ENCODE data around the gene JPH2. TPM values are rescaled to one million over a fixed set of nuclear protein-coding genes. Genes with fewer than 3 reads are reported as not detected.

Gene JPH2
- total RNA-seq, 4 donors from 2014 or later = 173 to 442 (median 242) TPM

GRCh38 chr20:44146272-44146671 is 40.7 kb downstream of the JPH2 start:
- WGBS, 2 donors (ENCODE audit: low coverage in 1 of 2) = 40 to 48% methylated on average over 1 to 4 of the region's 4 CpGs
- H3K27me3 ChIP-seq = no peaks in the 10 kb centered on the region
- peak overlapping the region; percentile 71 to 95 (median 92) for H3K27ac ChIP-seq
- TF ChIP-seq POLR2A (IDR thresholded peaks at IDR 0.05) = no peak
- no peak for TF ChIP-seq EP300 (IDR thresholded peaks at IDR 0.05)
- TF ChIP-seq POLR2AphosphoS5 (IDR thresholded peaks at IDR 0.05) = no peak
- TF ChIP-seq CTCF (IDR thresholded peaks at IDR 0.05) = no peak
- no peak overlapping the region for H3K4me3 ChIP-seq
- H3K9me3 ChIP-seq = no peaks in the 10 kb centered on the region
- ATAC-seq = no peak
- H3K36me3 ChIP-seq = no peaks in the 10 kb centered on the region
- peaks cover 0 to 97% (median 11%) of the 10 kb centered on the region in 3 donors for H3K4me1 ChIP-seq

- no peaks in the 10 kb centered on the region for H3K36me3 ChIP-seq
- TF ChIP-seq POLR2AphosphoS5 (IDR thresholded peaks at IDR 0.05) (peak; percentile 8), POLR2A (IDR thresholded peaks at IDR 0.05) (peak in 1 of 2 donors; percentile 0), EP300 (IDR thresholded peaks at IDR 0.05) (no peak), CTCF (IDR thresholded peaks at IDR 0.05) (no peak)
- no peaks in the 10 kb centered on the region for H3K27me3 ChIP-seq
- WGBS, 2 donors (ENCODE audit: low coverage in 1 of 2) = 37 to 55% methylated on average over 2 to 16 of the region's 18 CpGs
- no peaks in the 10 kb centered on the region for H3K9me3 ChIP-seq
- ATAC-seq = peak; percentile 29
- H3K4me1 ChIP-seq = peaks cover 0 to 97% (median 9%) of the 10 kb centered on the region in 3 donors
- peak overlapping the region; percentile 71 to 95 (median 92) for H3K27ac ChIP-seq
- H3K4me3 ChIP-seq = no peak overlapping the region
These were observed 41.7 kb downstream of the JPH2 start for GRCh38 chr20:44145131-44145775.

GRCh38 chr20:44143936-44144335 is 43.1 kb downstream of the JPH2 start:
- H3K27ac ChIP-seq = peak overlapping the region; percentile 71 to 95 (median 92)
- no peaks in the 10 kb centered on the region for H3K36me3 ChIP-seq
- no peak overlapping the region for H3K4me3 ChIP-seq
- H3K9me3 ChIP-seq = no peaks in the 10 kb centered on the region
- TF ChIP-seq EP300 (IDR thresholded peaks at IDR 0.05) = no peak
- peak; percentile 74 for TF ChIP-seq POLR2AphosphoS5 (IDR thresholded peaks at IDR 0.05)
- TF ChIP-seq POLR2A (IDR thresholded peaks at IDR 0.05) = peak in 1 of 2 donors; percentile 20
- no peak for TF ChIP-seq CTCF (IDR thresholded peaks at IDR 0.05)
- no peaks in the 10 kb centered on the region for H3K27me3 ChIP-seq
- peaks cover 2 to 100% (median 11%) of the 10 kb centered on the region in 3 donors for H3K4me1 ChIP-seq
- WGBS, 2 donors (ENCODE audit: low coverage in 1 of 2) = 14 to 38% methylated on average over 6 to 10 of the region's 10 CpGs
- peak; percentile 62 for ATAC-seq

GRCh38 chr20:44142413-44142812 is 44.6 kb downstream of the JPH2 start:
- H3K27me3 ChIP-seq = no peaks in the 10 kb centered on the region
- no peaks in the 10 kb centered on the region for H3K36me3 ChIP-seq
- H3K27ac ChIP-seq = peak overlapping the region; percentile 71 to 95 (median 92)
- ATAC-seq = no peak
- H3K4me3 ChIP-seq = no peak overlapping the region
- WGBS, 2 donors (ENCODE audit: low coverage in 1 of 2) = 16 to 20% methylated on average over 6 of the region's 8 CpGs
- no peaks in the 10 kb centered on the region for H3K9me3 ChIP-seq
- TF ChIP-seq POLR2AphosphoS5 (IDR thresholded peaks at IDR 0.05) = no peak
- no peak for TF ChIP-seq CTCF (IDR thresholded peaks at IDR 0.05)
- no peak for TF ChIP-seq EP300 (IDR thresholded peaks at IDR 0.05)
- no peak for TF ChIP-seq POLR2A (IDR thresholded peaks at IDR 0.05)
- peaks cover 2 to 100% (median 13%) of the 10 kb centered on the region in 3 donors for H3K4me1 ChIP-seq

- Histone ChIP-seq H3K27ac (peak overlapping the region; percentile 71 to 95 (median 92)), H3K4me3 (no peak overlapping the region), H3K9me3 (no peaks in the 10 kb centered on the region), H3K27me3 (no peaks in the 10 kb centered on the region), H3K36me3 (no peaks in the 10 kb centered on the region), H3K4me1 (peaks cover 2 to 100% (median 13%) of the 10 kb centered on the region in 3 donors)
- 42 to 63% methylated on average over 5 of the region's 6 CpGs for WGBS, 2 donors (ENCODE audit: low coverage in 1 of 2)
- TF ChIP-seq POLR2A (IDR thresholded peaks at IDR 0.05) (no peak), POLR2AphosphoS5 (IDR thresholded peaks at IDR 0.05) (no peak), CTCF (IDR thresholded peaks at IDR 0.05) (no peak), EP300 (IDR thresholded peaks at IDR 0.05) (no peak)
- no peak for ATAC-seq
These were observed 45.1 kb downstream of the JPH2 start for GRCh38 chr20:44141873-44142272.
